ENCODE measurements around the gene CSNK1E. TPM values are rescaled to one million over a fixed set of nuclear protein-coding genes. Genes with fewer than 3 reads are reported as not detected.

CSNK1E gene
- total RNA-seq, 2 experiments from 2014 or later = 124 to 131 TPM

DNA sequence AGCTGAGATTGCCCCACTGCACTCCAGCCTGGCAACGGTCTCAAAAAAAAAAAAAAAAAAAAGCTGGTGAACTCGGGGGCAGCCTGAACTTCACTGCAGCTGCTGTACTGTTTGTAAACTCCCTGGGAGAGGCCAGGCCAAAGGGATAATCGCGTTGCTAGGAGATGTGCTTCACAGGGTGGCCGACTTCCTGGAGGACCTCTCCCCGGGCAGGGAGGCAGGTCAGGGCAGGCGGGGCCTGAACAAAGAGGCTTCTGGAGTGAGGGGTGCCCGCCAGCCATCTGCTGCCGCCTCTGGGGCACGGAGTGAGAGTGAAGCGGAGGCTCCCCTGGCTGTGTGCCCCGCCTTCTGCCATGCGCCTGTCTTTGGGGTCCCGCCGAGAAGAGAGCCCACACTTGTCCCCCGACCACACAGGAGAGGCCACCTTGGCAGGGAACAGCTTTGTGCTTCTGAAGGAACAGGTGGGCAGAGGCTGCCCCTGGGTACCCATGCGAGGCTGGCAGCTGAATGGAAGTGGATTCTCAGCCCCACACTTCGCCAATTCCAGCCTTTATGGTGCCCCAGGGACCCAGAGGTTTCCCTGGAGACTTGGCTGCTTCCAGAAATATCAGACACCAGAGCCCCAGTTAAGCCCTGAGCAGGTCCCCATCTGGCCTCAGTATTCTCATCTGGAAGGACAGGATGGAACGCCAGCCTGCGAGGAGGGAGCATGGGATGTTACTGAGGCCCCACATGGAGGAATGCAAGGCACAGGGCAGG is 74.0 kb downstream of the CSNK1E start:
- ChIA-PET POLR2A (interaction anchor here (0.6 kb wide), 1 partner anchor 329 kb away, joined by 5 read pairs; no protein-coding TSS in a partner anchor), CTCF (no interaction called here)

DNA sequence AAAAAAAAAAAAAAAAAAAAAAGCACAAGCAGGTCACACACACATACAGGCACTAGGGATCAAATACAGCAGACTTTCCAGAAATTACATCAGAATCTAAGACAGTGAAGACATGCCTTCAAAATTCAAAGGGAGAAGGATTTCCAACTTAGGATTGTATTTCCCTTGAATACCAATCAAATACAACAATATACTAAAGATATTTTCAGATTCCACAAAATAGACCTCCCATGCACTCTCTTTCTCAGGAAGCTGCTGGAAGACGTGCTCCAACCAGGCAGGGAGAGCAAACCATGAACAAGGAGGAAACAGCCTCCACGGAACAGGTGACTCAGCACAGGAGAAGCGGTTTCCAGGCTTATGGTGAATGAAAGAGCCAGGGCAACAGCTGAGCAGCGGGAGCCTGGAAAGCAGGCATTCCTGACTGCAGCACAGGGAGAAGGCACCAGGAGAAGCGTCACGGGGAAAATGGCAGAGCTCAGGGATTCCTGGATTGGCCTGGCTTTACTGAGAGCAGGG is 76.4 kb downstream of the CSNK1E start:
- CTCF ChIA-PET = no interaction called here
- POLR2A ChIA-PET = no interaction called here

Other genes with a start within 250 kb of the CSNK1E start
- under 1 TPM in 1 of 2 experiments, not detected in 1; 0.10 TPM for gene SLC16A8, start 233.2 kb downstream of the CSNK1E start, total RNA-seq
- gene BAIAP2L2, start 206.7 kb downstream of the CSNK1E start, total RNA-seq = under 1 TPM; 0.29 to 0.32 TPM
- 10 to 100 TPM; 25.5 to 28.4 TPM for gene PLA2G6, start 135.6 kb downstream of the CSNK1E start, total RNA-seq
- gene MAFF, start 115.4 kb downstream of the CSNK1E start, total RNA-seq = 10 to 100 TPM; 11.8 to 12.3 TPM
- 10 to 100 TPM; 28.8 to 30.5 TPM for gene TMEM184B, start 44.4 kb downstream of the CSNK1E start, total RNA-seq
- not detected for gene KCNJ4, start 137.8 kb upstream of the CSNK1E start, total RNA-seq
- gene KDELR3, start 150.7 kb upstream of the CSNK1E start, total RNA-seq = under 1 TPM; 0.38 to 0.55 TPM
- gene DDX17, start 188.9 kb upstream of the CSNK1E start, total RNA-seq = 100 to 1,000 TPM; 320 to 341 TPM

Measured in activated CD8-positive, alpha-beta memory T cell treated with anti-CD3 and anti-CD28 coated beads for 36 hours (primary cell).